Ovary (tissue), 9 donors: ENCODE results near the gene ENPP3. TPM values are rescaled to one million over a fixed set of nuclear protein-coding genes. Genes with fewer than 3 reads are reported as not detected.

ENCODE experiments used
- DNase-seq, 5 donors: peaks; one replicate each; pipeline ENCODE4 v3.0.0-alpha.2; 2019 to 2020
- H3K27ac ChIP-seq, 2 donors: fragments of 200-600 bp; one replicate each; pipeline versions ENCODE4 v1.5.1 to v1.8.0; 2019 to 2022
- H3K27me3 ChIP-seq: fragments of 200-600 bp; one replicate; pipeline ENCODE4 v1.8.0; 2022
- H3K36me3 ChIP-seq: fragments of 200-600 bp; sonication (generic); one replicate; pipeline ENCODE4 v1.5.1; 2019
- H3K4me1 ChIP-seq: one replicate; pipeline ENCODE4 v1.8.1; 2013; ENCODE audit warnings: mild to moderate bottlenecking, moderate library complexity; ENCODE audit not compliant: insufficient read depth
- H3K4me3 ChIP-seq: fragments of 200-600 bp; sonication (generic); one replicate; pipeline ENCODE4 v1.5.1; 2017
- H3K9me3 ChIP-seq, 2 donors: fragments of 200-600 bp in 1 of 2; sonication (generic) in 1 of 2; one replicate each; pipeline versions ENCODE4 v1.5.1 to v1.8.1; 2013 to 2019; ENCODE audit warnings: mild to moderate bottlenecking in 1 of 2, moderate library complexity in 1 of 2
- CTCF ChIP-seq, 3 donors: fragments of 450-650 bp in 2 of 3; fragments of 200-600 bp in 1 of 3; IDR thresholded peaks; one replicate each; pipeline versions ENCODE4 v1.5.1 to v1.8.0; 2016 to 2022; ENCODE audit warnings: antibody characterized with exemption in 3 of 3, mild to moderate bottlenecking in 1 of 3
- EP300 ChIP-seq: sonication (generic); formaldehyde crosslinking; IDR thresholded peaks from one replicate; pipeline ENCODE4 v1.6.1; 2017; ENCODE audit warnings: antibody characterized with exemption
- POLR2A ChIP-seq: fragments of 450-650 bp; IDR thresholded peaks from one replicate; pipeline ENCODE4 v1.6.1; 2017; ENCODE audit warnings: antibody characterized with exemption, mild to moderate bottlenecking, moderate library complexity
- WGBS, 3 donors: extraction: QIAGEN DNeasy Blood & Tissue Kit in 1 of 3; methylation state at CpG; one replicate each; pipeline versions ENCODE4 v1.1.5 to v1.1.7; 2013 to 2017; 5-methylcytosine and 5-hydroxymethylcytosine counted together
- intact Hi-C, 4 donors: fragments of 100-400 bp; cut with DNase I; formaldehyde crosslinking; loops; one replicate each; pipeline versions ENCODE4 v1.11.0 to v1.15.1; 2022 to 2023
- polyA plus RNA-seq, 2 donors: library from polyadenylated mRNA; stranded (reverse); fragments of 200-250 nt in 1 of 2; fragments of 350-450 nt in 1 of 2; fragmentation: Illumina TruSeq in 1 of 2; extraction: RNeasy Lipid Tissue Mini Kit (QIAGEN cat#74804) in 1 of 2; gene quantifications; one replicate each; pipeline ENCODE4 v1.2.3, GENCODE V29; 2013 to 2014
- total RNA-seq, 7 donors: library from RNA; depleted of rRNA in 2 of 7; stranded (reverse); fragments of >200 nt in 2 of 7; fragmentation: NEBNext Ultra II Directional in 3 of 7; extraction: Animal tissue kit (Norgen Biotek cat#: 25700) in 3 of 7; gene quantifications; one replicate each; pipeline versions ENCODE4 v1.1.0 to v1.2.4, GENCODE V29; 2016 to 2023
- donor health status: DM: no; HTN: no; CAD: no; lungs with moderate emphysema.
- donor health status: DM: no; HTN: no; CAD: no.
- donor health status: Bipolar disorder and iron deficiency.
- donor health status: DM: yes; HTN: yes; CAD: no.
- donor health status: DM: no; HTN: no; CAD: no.
- donor health status: DM: yes; HTN: yes; CAD: no.

Gene ENPP3
- total and polyA plus RNA-seq, 9 donors, result 0.41 to 3.9 (median 1.4) TPM

DNA sequence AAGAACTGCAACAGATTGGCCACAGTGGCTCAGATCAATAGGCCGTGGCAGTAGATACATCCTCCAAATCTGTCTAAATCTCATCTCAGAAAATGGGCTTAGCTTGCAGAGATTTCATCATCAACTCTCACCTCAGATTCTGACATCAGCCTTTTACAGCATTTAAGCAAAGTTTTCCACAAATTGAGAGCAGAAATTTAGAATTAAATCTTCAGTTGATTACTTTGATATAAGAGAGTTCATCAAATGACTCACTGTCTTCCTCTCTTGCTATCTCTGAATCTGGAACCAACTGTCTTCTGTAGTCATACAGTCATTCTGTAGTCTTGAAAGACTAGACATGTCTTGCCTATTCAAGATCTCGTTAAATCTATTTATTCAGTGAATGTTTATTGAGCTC is 118.9 kb downstream of the ENPP3 start:
- intact Hi-C loops, result no loop called here

GRCh38 chr6:131758920-131759319 is 121.8 kb downstream of the ENPP3 start:
- no peaks in the 10 kb centered on the region for H3K36me3 ChIP-seq
- peaks cover 5% of the 10 kb centered on the region for H3K4me1 ChIP-seq
- no peak overlapping the region for H3K27ac ChIP-seq
- intact Hi-C loops, result no loop called here
- no peaks in the 10 kb centered on the region for H3K9me3 ChIP-seq
- no peak for DNase-seq
- WGBS, 3 donors, result 78 to 95% (median 94%) methylated on average over 4 of the region's 4 CpGs
- no peaks in the 10 kb centered on the region for H3K27me3 ChIP-seq
- H3K4me3 ChIP-seq, result no peak overlapping the region
- TF ChIP-seq EP300, result no peak
- TF ChIP-seq POLR2A, result no peak
- no peak for TF ChIP-seq CTCF (IDR thresholded peaks at IDR 0.05)

More for the DNA sequence above, 118.9 kb downstream of the ENPP3 start:
- TF ChIP-seq POLR2A (no peak), EP300 (no peak), CTCF (IDR thresholded peaks at IDR 0.05) (no peak)
- DNase-seq, result no peak
- H3K9me3 ChIP-seq, result no peaks in the 10 kb centered on the region
- WGBS, 3 donors, result 91% methylated on average over 2 of the region's 2 CpGs
- no peaks in the 10 kb centered on the region for H3K36me3 ChIP-seq
- H3K27me3 ChIP-seq, result no peaks in the 10 kb centered on the region
- H3K4me3 ChIP-seq, result no peak overlapping the region
- peaks cover 5% of the 10 kb centered on the region for H3K4me1 ChIP-seq
- H3K27ac ChIP-seq, result no peak overlapping the region

- no peaks in the 10 kb centered on the region for H3K36me3 ChIP-seq
- intact Hi-C loops, result no loop called here
- no peak overlapping the region for H3K27ac ChIP-seq
- 58 to 78% (median 66%) methylated on average over 6 of the region's 6 CpGs for WGBS, 3 donors
- H3K4me3 ChIP-seq, result no peak overlapping the region
- no peaks in the 10 kb centered on the region for H3K9me3 ChIP-seq
- no peak for DNase-seq
- TF ChIP-seq EP300, result no peak
- TF ChIP-seq CTCF (IDR thresholded peaks at IDR 0.05), result no peak
- no peak for TF ChIP-seq POLR2A
- H3K27me3 ChIP-seq, result no peaks in the 10 kb centered on the region
- peaks cover 5% of the 10 kb centered on the region for H3K4me1 ChIP-seq
Observed at GRCh38 chr6:131761060-131761761, 124.1 kb downstream of the ENPP3 start.

GRCh38 chr6:131761762-131762067 is 124.6 kb downstream of the ENPP3 start:
- Histone ChIP-seq H3K27ac (no peak overlapping the region), H3K27me3 (no peaks in the 10 kb centered on the region), H3K36me3 (no peaks in the 10 kb centered on the region), H3K4me3 (no peak overlapping the region), H3K9me3 (no peaks in the 10 kb centered on the region), H3K4me1 (peaks cover 5% of the 10 kb centered on the region)
- no peak for DNase-seq
- TF ChIP-seq CTCF (IDR thresholded peaks at IDR 0.05), result no peak
- intact Hi-C loops, result no loop called here
- WGBS, 3 donors, result 79 to 88% (median 82%) methylated on average over 1 of the region's 1 CpG
